GM18499 (cell line): Measurements from ENCODE around the gene FARS2.

Experiments
- ATAC-seq: cut with Tn5 transposase; IDR thresholded peaks from one replicate; pipeline ENCODE4 v1.9.1; 2021; ENCODE audit warnings: moderate number of reproducible peaks; ENCODE audit not compliant: insufficient read depth, unreplicated experiment

Gene FARS2

GRCh38 chr6:5248302-5249098 lies 12.8 kb upstream of the FARS2 start:
- ATAC-seq = no peak

GRCh38 chr6:5249451-5250122 lies 11.7 kb upstream of the FARS2 start:
- ATAC-seq = no peak

GRCh38 chr6:5250451-5250850 lies 10.9 kb upstream of the FARS2 start:
- no peak for ATAC-seq

GRCh38 chr6:5250911-5251310 lies 10.4 kb upstream of the FARS2 start:
- no peak for ATAC-seq

- ATAC-seq = no peak
Observed at GRCh38 chr6:5256952-5257351, 4.4 kb upstream of the FARS2 start.

GRCh38 chr6:5257400-5257799 lies 3.9 kb upstream of the FARS2 start:
- ATAC-seq = no peak

GRCh38 chr6:5259428-5259827 lies 1.9 kb upstream of the FARS2 start:
- ATAC-seq = no peak

- ATAC-seq = peak; percentile 42
Observed at GRCh38 chr6:5260111-5260620, 1.1 kb upstream of the FARS2 start.

GRCh38 chr6:5261545-5262109 lies 314 bp downstream of the FARS2 start:
- no peak for ATAC-seq

GRCh38 chr6:5266423-5266822 lies 5.1 kb downstream of the FARS2 start:
- ATAC-seq = no peak

GRCh38 chr6:5270093-5270680 lies 8.9 kb downstream of the FARS2 start:
- no peak for ATAC-seq

- no peak for ATAC-seq
Observed at GRCh38 chr6:5271926-5272325, 10.6 kb downstream of the FARS2 start.

- no peak for ATAC-seq
Observed at GRCh38 chr6:5274231-5274630, 12.9 kb downstream of the FARS2 start.

- ATAC-seq = no peak
Observed at GRCh38 chr6:5275497-5275896, 14.2 kb downstream of the FARS2 start.

GRCh38 chr6:5276581-5276980 lies 15.3 kb downstream of the FARS2 start:
- no peak for ATAC-seq

GRCh38 chr6:5277589-5277988 lies 16.3 kb downstream of the FARS2 start:
- no peak for ATAC-seq

GRCh38 chr6:5278047-5278446 lies 16.7 kb downstream of the FARS2 start:
- ATAC-seq = peak; percentile 76

GRCh38 chr6:5278565-5279120 lies 17.3 kb downstream of the FARS2 start:
- no peak for ATAC-seq

- ATAC-seq = no peak
Observed at GRCh38 chr6:5279891-5280338, 18.6 kb downstream of the FARS2 start.

- no peak for ATAC-seq
Observed at GRCh38 chr6:5280920-5281319, 19.6 kb downstream of the FARS2 start.
